NB4 (cell line): Measurements from ENCODE around the gene ARHGEF17.

Experiments
- DNase-seq: peaks from one replicate; pipeline ENCODE4 v3.0.0; 2010; ENCODE audit warnings: low read depth
- H3K4me3 ChIP-seq: one replicate; pipeline ENCODE4 v1.5.1; 2011; ENCODE audit warnings: mild to moderate bottlenecking, low read depth, low read length, moderate library complexity
- CTCF ChIP-seq: IDR thresholded peaks from one replicate; pipeline ENCODE4 v1.5.1; 2012; ENCODE audit warnings: low read depth, low read length
- MAX ChIP-seq: IDR thresholded peaks from 2 replicates; pipeline ENCODE4 v1.6.1; 2011; ENCODE audit warnings: low read depth, low read length
- MYC ChIP-seq: IDR thresholded peaks from 2 replicates; pipeline ENCODE4 v1.6.1; 2011; ENCODE audit warnings: low read depth, low read length
- POLR2A ChIP-seq: IDR thresholded peaks from 2 replicates; pipeline ENCODE4 v1.6.1; 2011; ENCODE audit warnings: mild to moderate bottlenecking; ENCODE audit not compliant: insufficient read length; ENCODE audit errors: extremely low read depth

Gene ARHGEF17

GRCh38 chr11:73345481-73346160 lies 37.5 kb downstream of the ARHGEF17 start:
- no peak for DNase-seq
- TF ChIP-seq MAX (no peak), POLR2A (no peak), MYC (no peak), CTCF (no peak)
- H3K4me3 ChIP-seq = no peak overlapping the region

- H3K4me3 ChIP-seq = no peak overlapping the region
- TF ChIP-seq CTCF (no peak), MAX (no peak), POLR2A (no peak), MYC (no peak)
- no peak for DNase-seq
Observed at GRCh38 chr11:73346186-73346935, 38.3 kb downstream of the ARHGEF17 start.

GRCh38 chr11:73347067-73347466 lies 39.0 kb downstream of the ARHGEF17 start:
- TF ChIP-seq MAX = no peak
- TF ChIP-seq MYC = no peak
- no peak for TF ChIP-seq POLR2A
- no peak for TF ChIP-seq CTCF
- no peak overlapping the region for H3K4me3 ChIP-seq
- no peak for DNase-seq

GRCh38 chr11:73348838-73349237 lies 40.8 kb downstream of the ARHGEF17 start:
- TF ChIP-seq MYC (no peak), MAX (no peak), CTCF (no peak), POLR2A (no peak)
- no peak for DNase-seq
- no peak overlapping the region for H3K4me3 ChIP-seq

- TF ChIP-seq MYC (no peak), CTCF (no peak), POLR2A (no peak), MAX (no peak)
Observed at GRCh38 chr11:73349633-73350032, 41.6 kb downstream of the ARHGEF17 start.

More at GRCh38 chr11:73349633-73350032, 41.6 kb downstream of the ARHGEF17 start:
- no peak overlapping the region for H3K4me3 ChIP-seq
- DNase-seq = no peak
